HL-60 (cell line): ENCODE results near the gene SNTG2.

Experiments used
- DNase-seq, 2 experiments: peaks; one replicate each; pipeline ENCODE4 v3.0.0-alpha.2; 2010 to 2020; ENCODE audit warnings: low read depth in 1 of 2, low spot score in 1 of 2
- H3K27ac ChIP-seq: fragments of 250-450 bp; sonication (Bioruptor Pico); replicated peaks from 2 replicates; pipeline ENCODE4 v1.5.1; 2020; ENCODE audit warnings: mild to moderate bottlenecking, moderate library complexity
- H3K27me3 ChIP-seq: fragments of 250-450 bp; sonication (Bioruptor Pico); 2 replicates; pipeline ENCODE4 v1.5.1; 2021; ENCODE audit warnings: mild to moderate bottlenecking, moderate library complexity; ENCODE audit not compliant: insufficient read depth, poor library complexity, severe bottlenecking
- H3K4me3 ChIP-seq: replicated peaks from 2 replicates; pipeline ENCODE4 v1.5.1; 2011; ENCODE audit warnings: mild to moderate bottlenecking, control low read depth, low read length; ENCODE audit not compliant: insufficient read depth
- GABPA ChIP-seq: IDR thresholded peaks from 2 replicates; pipeline ENCODE4 v1.6.1; 2012; ENCODE audit warnings: low read depth
- POLR2AphosphoS5 ChIP-seq: IDR thresholded peaks from 2 replicates; pipeline ENCODE4 v1.6.1; 2012; ENCODE audit warnings: low read depth
- SPI1 ChIP-seq: IDR thresholded peaks from 2 replicates; pipeline ENCODE4 v1.6.1; 2012; ENCODE audit warnings: low read depth, mild to moderate bottlenecking, borderline replicate concordance
- TF ChIP-seq, protein P1 (sequence below): IDR thresholded peaks from one replicate; pipeline ENCODE4 v1.5.1; 2011; ENCODE audit warnings: low read length, control low read depth, inconsistent platforms; ENCODE audit not compliant: insufficient read depth
- TF ChIP-seq, protein P2 (sequence below): IDR thresholded peaks from 2 replicates; pipeline ENCODE4 v1.6.1; 2012; ENCODE audit warnings: low read depth; ENCODE audit not compliant: insufficient replicate concordance

The SNTG2 gene

DNA sequence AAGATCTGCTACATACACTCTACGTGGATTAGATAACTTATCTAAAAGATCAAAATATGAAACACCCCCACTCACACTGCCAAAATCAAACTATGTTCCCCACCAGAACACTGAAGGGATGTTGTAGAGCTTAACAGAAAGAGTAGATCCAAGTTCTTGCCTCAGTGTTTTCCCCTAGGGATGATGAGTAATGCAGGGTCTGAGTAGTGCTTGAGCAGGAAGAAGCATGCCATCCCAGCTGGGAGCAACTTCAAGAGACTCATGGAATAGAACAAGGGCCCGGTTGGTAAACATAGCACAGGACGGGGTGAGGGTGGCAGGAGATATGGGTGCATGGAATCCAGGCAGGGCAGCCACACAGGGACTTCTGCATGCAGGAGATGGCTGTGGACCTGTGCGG, 74.3 kb downstream of the SNTG2 start:
- TF ChIP-seq GABPA (no peak), SPI1 (no peak), POLR2AphosphoS5 (no peak)
- TF ChIP-seq, protein P1, sequence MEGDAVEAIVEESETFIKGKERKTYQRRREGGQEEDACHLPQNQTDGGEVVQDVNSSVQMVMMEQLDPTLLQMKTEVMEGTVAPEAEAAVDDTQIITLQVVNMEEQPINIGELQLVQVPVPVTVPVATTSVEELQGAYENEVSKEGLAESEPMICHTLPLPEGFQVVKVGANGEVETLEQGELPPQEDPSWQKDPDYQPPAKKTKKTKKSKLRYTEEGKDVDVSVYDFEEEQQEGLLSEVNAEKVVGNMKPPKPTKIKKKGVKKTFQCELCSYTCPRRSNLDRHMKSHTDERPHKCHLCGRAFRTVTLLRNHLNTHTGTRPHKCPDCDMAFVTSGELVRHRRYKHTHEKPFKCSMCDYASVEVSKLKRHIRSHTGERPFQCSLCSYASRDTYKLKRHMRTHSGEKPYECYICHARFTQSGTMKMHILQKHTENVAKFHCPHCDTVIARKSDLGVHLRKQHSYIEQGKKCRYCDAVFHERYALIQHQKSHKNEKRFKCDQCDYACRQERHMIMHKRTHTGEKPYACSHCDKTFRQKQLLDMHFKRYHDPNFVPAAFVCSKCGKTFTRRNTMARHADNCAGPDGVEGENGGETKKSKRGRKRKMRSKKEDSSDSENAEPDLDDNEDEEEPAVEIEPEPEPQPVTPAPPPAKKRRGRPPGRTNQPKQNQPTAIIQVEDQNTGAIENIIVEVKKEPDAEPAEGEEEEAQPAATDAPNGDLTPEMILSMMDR: no peak
- TF ChIP-seq, protein P2, sequence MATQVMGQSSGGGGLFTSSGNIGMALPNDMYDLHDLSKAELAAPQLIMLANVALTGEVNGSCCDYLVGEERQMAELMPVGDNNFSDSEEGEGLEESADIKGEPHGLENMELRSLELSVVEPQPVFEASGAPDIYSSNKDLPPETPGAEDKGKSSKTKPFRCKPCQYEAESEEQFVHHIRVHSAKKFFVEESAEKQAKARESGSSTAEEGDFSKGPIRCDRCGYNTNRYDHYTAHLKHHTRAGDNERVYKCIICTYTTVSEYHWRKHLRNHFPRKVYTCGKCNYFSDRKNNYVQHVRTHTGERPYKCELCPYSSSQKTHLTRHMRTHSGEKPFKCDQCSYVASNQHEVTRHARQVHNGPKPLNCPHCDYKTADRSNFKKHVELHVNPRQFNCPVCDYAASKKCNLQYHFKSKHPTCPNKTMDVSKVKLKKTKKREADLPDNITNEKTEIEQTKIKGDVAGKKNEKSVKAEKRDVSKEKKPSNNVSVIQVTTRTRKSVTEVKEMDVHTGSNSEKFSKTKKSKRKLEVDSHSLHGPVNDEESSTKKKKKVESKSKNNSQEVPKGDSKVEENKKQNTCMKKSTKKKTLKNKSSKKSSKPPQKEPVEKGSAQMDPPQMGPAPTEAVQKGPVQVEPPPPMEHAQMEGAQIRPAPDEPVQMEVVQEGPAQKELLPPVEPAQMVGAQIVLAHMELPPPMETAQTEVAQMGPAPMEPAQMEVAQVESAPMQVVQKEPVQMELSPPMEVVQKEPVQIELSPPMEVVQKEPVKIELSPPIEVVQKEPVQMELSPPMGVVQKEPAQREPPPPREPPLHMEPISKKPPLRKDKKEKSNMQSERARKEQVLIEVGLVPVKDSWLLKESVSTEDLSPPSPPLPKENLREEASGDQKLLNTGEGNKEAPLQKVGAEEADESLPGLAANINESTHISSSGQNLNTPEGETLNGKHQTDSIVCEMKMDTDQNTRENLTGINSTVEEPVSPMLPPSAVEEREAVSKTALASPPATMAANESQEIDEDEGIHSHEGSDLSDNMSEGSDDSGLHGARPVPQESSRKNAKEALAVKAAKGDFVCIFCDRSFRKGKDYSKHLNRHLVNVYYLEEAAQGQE: no peak
- Histone ChIP-seq H3K27me3 (no peaks in the 10 kb centered on the region), H3K4me3 (no peak overlapping the region), H3K27ac (no peak overlapping the region)
- DNase-seq: no peak

DNA sequence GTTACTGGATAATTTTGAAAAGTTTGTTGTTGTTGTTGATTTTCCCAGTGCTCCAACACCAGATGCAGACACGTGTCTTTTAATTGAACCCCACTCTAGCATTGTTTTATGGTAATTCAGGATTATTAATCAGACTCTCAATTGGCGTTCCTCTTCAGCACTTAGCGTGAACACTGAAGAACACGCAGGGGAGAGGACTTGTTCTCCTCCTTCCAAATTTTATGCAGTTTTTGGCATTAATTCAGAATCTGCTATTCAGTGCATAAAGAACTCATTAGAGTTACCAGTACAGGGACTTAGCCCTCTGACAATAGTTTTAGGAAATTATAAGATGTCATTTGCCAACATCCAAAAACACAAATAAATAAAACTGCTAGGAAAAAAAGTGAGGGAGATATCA, 75.5 kb downstream of the SNTG2 start:
- Histone ChIP-seq H3K27me3 (no peaks in the 10 kb centered on the region), H3K27ac (no peak overlapping the region), H3K4me3 (no peak overlapping the region)
- TF ChIP-seq, protein P1: no peak
- TF ChIP-seq, protein P2: no peak
- TF ChIP-seq POLR2AphosphoS5 (no peak), SPI1 (no peak), GABPA (no peak)
- DNase-seq: no peak

DNA sequence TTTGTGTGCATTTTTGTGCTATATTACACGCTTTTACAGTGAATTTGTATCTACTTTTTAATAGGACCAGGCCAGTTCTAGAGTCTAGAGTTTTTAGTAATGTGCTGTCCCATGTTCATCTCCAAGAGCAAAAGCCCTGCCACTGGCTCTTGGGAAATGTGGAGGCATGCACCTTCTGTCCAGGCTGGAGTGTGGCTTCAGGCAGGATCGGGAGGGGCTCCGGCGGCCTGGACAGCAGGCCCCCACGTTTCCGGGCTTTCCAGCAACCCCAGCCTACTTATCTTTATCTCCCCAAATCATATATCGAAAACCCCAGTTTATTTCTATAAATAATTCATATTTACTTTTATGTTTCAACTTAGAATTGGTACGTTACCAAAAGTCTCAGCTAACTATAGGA, 78.2 kb downstream of the SNTG2 start:
- no peak overlapping the region for H3K4me3 ChIP-seq

More for the DNA sequence above, 78.2 kb downstream of the SNTG2 start:
- TF ChIP-seq, protein P1: no peak
- TF ChIP-seq, protein P2: no peak
- TF ChIP-seq SPI1 (no peak), GABPA (no peak), POLR2AphosphoS5 (no peak)
- no peak for DNase-seq
- Histone ChIP-seq H3K27ac (no peak overlapping the region), H3K27me3 (no peaks in the 10 kb centered on the region)
